HG02588 (cell line): ENCODE data around the gene SUSD4.
"Not testable (repeated sequence)": the region's sequence is repeated elsewhere in the genome, so short reads cannot be mapped to it uniquely, and the experiment has no call there.

Source experiments
- ATAC-seq: cut with Tn5 transposase; IDR thresholded peaks from one replicate; pipeline ENCODE4 v1.9.1; 2021; ENCODE audit warnings: mild to moderate bottlenecking, moderate library complexity; ENCODE audit not compliant: unreplicated experiment

SUSD4 gene

GRCh38 chr1:223299553-223299952 lies 64.4 kb downstream of the SUSD4 start:
- no peak for ATAC-seq

GRCh38 chr1:223298701-223299100 lies 65.3 kb downstream of the SUSD4 start:
- no peak for ATAC-seq

- no peak for ATAC-seq
These were observed 66.2 kb downstream of the SUSD4 start for GRCh38 chr1:223297800-223298199.

GRCh38 chr1:223291796-223292195 lies 72.2 kb downstream of the SUSD4 start:
- no peak for ATAC-seq

DNA sequence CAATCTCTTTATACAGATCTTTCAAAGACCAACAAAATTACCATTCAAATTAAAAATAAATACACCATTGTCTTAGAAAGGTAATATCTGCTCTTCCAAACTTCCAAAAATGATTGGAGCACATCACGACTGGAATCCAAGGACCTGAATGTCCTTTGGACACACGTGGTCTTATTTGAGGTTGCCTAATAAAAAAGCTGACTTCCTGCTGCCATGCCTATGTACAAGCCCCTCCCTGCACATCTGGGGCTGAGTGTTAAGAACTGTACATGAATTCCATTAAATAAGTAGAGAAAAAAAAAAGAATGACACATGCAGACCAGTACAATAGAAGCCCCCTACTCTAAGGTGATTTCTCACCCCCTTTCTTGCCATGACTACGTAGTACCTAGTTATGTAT lies 73.6 kb downstream of the SUSD4 start:
- ATAC-seq = no peak

- ATAC-seq = no peak
These were observed 74.4 kb downstream of the SUSD4 start for GRCh38 chr1:223289621-223290020.

- no peak for ATAC-seq
These were observed 75.2 kb downstream of the SUSD4 start for GRCh38 chr1:223288826-223289225.

DNA sequence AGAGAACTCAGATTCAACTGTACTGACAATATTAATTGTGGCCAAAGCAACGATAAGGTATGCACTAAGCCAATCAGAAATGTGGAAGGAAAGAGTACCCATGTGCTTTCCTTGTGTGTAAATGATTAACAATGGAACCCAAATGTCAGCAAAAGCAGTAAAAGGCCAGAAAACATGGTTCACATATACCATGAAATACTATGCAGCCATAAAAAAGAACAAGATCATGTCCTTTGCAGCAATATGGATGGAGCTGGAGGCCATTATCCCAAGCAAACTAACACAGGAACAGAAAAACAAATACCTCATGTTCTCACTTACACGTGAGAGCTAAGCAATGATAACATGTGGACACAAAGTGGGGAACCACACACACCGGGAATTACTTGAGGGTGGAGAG lies 78.5 kb downstream of the SUSD4 start:
- ATAC-seq = no peak

GRCh38 chr1:223283697-223284096 lies 80.3 kb downstream of the SUSD4 start:
- not testable (repeated sequence) for ATAC-seq

DNA sequence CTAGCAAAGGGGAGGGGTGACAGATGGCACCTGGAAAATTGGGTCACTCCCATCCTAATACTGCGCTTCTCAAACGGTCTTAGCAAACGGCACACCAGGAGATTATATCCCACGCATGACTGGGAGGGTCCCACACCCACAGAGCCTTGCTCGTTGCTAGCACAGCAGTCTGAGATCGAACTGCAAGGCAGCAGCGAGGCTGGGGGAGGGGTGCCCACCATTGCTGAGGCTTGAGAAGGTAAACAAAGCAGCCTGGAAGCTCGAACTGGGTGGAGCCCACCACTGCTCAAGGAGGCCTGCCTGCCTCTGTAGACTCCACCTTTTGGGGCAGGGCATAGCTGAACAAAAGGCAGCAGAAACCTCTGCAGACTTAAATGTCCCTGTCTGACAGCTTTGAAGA lies 85.7 kb downstream of the SUSD4 start:
- not testable (repeated sequence) for ATAC-seq

DNA sequence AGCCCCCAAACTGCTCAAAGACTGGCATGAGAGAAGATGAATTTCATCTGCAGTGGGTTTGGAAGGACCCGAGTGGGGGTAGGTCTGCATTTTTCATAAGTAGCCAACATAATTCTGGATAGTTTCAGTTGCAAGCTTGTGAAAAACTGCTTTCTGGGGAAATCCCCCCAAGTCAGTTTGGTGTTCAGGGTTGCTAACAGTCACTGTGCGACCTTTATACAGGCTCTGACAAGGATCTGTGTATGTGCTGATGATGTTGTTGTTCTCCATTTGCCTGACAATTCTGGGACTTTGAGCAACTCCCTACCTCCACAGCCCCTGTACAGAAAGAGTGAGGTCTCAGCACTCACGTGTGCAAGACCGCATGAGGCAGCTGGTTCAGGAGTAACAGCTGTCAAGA lies 87.9 kb downstream of the SUSD4 start:
- ATAC-seq = no peak

DNA sequence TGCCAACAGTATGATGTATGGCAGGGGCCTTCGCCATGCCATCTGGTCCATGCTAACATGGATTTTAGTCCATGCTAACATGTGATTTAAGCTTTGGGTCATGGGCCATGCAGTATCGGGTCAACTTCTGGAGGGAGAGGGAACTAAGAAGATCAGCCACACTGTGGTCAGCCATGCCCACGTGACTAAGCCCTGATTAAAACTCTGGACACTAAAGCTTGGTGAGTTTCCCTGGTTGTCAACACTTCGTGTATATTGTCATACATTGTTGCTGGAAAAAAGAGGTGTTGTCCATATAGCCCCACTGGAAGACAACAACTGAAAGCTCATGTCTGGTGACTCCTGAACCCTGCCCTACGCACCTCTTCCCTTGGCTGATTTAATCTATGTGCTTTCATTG lies 90.5 kb downstream of the SUSD4 start:
- no peak for ATAC-seq

- no peak for ATAC-seq
These were observed 92.7 kb downstream of the SUSD4 start for GRCh38 chr1:223271085-223271781.

DNA sequence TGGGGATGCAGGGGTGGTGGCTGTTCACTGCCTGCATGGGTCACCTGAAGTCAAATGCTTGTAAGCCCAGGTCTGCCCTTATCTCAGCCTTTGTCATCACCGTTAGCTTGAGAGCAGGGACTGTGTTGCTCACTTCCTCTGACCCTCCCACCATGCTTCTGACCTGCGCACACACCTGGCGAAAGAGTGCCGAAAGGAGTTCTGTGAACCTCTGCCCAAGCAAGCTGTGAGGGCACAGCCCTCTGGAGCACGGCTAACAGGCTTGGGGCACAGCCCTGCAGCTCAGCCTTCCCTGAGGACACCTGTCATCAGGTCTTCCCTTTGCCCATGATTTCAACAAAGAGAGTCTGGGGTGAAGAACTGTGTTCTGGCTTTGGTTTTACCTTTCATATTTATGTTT lies 93.8 kb downstream of the SUSD4 start:
- ATAC-seq = no peak

GRCh38 chr1:223269006-223269405 lies 95.0 kb downstream of the SUSD4 start:
- ATAC-seq = no peak

DNA sequence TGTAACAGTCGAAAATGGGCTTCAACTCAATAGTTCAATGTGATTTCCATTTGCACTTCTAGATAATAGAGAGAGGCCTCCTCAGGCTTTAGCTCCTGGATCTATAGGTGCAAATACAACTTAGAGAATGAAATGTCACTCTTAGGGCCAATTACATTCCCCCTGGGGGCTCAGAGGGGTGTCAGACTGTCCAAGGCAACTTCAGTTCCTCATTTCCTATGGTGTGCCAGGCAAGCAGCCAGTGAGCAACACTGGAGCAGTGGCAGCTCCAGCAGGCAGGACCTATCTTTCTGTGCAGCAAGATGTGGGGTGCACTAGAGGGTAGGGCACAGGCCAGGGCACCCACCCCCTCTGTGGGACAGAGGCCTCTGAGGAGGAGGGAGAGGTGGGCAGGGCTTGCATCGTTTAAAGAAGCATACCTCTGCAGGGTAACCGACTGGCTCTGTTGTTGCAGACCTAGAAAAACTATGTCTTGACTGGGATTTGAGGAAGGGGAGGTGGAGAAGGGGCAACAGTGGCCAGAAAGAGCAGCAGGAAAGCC lies 97.3 kb downstream of the SUSD4 start:
- ATAC-seq = no peak

DNA sequence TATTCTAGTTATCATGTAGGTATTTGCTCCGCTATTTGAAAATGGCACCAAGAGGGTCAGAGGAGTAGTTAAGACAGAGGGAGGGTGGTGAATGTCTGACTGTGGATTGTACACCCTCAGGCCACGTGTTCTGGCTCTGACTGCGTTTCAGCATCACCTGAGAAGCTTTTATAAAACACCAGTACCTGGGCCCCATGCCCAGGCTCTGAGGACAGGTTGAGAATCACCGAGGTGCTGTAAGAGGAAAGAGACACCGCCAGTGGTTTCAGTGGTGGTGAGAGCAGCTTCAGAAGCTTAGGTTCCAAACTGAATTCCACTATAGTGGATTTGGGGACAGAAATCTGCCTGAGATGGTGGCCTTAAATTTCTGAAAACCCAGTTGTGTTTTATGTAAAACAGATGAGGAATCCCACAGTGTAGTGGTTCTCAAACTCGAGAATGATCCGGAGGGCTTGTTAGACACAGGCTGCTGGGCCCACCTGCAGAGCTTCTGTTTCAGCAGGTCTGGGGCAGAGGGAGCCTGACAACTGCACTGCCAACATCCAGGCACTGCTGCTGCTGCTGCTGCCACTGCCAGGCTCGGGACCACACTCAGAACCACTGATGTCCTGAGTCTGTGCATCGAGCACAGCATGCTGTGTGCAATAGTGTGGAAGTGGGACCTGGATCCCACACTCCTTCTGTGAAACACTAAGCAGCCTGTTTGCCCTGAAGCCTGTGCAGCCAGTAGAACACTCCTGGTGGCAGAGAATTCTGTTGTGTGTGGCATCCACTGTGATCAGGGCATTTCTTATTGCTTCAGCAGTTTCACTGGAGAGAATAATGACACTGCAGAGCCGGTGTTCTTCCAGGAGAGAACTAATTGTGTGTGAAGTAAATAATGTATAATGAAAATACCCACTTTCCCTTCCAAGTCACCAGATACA lies 98.7 kb downstream of the SUSD4 start:
- no peak for ATAC-seq

- ATAC-seq = no peak
These were observed 99.4 kb downstream of the SUSD4 start for GRCh38 chr1:223264529-223264928.

DNA sequence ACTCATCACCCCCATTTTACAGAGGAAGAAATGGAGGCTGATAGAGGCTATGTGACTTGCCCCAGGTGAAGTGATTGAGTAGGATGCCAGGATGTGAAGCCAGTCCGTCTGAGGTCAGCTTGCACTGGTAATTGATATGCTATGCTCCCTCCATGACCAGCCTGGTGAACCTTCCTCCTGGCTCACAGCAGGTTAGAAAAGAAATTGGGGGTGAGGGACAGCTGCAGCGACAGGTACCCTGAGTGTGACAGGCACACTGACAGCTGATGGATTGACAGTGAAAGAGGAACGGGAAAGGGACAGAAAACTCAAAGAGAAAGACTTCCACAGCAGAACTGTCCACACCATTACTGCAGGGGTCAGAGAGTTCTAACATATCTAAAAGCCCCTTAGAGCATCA lies 102.1 kb downstream of the SUSD4 start:
- no peak for ATAC-seq

- no peak for ATAC-seq
These were observed 103.3 kb downstream of the SUSD4 start for GRCh38 chr1:223260712-223261111.

- no peak for ATAC-seq
These were observed 104.5 kb downstream of the SUSD4 start for GRCh38 chr1:223259462-223259861.

DNA sequence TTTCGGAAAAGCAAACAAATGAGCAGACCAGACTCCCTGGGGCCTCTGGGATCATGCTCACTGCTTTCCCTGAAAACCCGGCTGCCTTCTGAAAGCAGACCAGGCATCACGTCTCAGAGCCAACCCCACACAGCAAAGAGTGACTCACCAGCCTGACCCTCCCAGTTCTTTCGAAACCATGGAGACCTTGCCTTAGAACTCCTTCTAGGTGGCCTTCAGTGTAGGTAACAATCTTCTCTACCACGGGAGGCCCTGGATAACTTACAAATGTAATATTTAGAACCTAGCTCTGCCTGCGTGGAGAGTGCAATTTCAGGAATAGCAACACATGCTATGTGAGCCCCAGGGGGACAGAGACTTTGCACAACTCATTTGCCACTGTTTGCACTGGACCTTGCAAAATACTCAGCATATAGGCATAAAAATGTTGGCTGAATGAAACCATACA lies 105.2 kb downstream of the SUSD4 start:
- ATAC-seq = no peak
